ENCODE measurements around the gene ADARB2. TPM values are rescaled to one million over a fixed set of nuclear protein-coding genes. Genes with fewer than 3 reads are reported as not detected.

Gene ADARB2
- polyA plus RNA-seq, 3 donors, result not detected

- no peak overlapping the region for H3K4me2 ChIP-seq (replicated peaks; ENCODE audit: extremely low read depth, low read length, poor library complexity, severe bottlenecking)
- intact Hi-C loops (cut with micrococcal nuclease), result no loop called here
- peaks cover 0 to 11% (median 2%) of the 10 kb centered on the region in 7 donors for H3K9me3 Mint-ChIP-seq
- H3K4me3 Mint-ChIP-seq, result no peak overlapping the region
- no peaks in the 10 kb centered on the region for H3K36me3 ChIP-seq (replicated peaks in 1 of 2; ENCODE audit: control insufficient read depth in 1 of 2, insufficient read depth in 2 of 2, low read length in 2 of 2)
- no peaks in the 10 kb centered on the region for H3K4me1 ChIP-seq (ENCODE audit: control insufficient read depth in 1 of 2, insufficient read depth in 2 of 2, low read length in 2 of 2)
- H3K27me3 ChIP-seq (ENCODE audit: control insufficient read depth in 2 of 2, insufficient read depth in 2 of 2, low read length in 2 of 2), result no peaks in the 10 kb centered on the region
- H3K27ac Mint-ChIP-seq, result no peak overlapping the region
- no peaks in the 10 kb centered on the region for H3K4me1 Mint-ChIP-seq
- H3K4me3 ChIP-seq (replicated peaks in 1 of 3; ENCODE audit: low read depth in 2 of 3, low read length in 3 of 3), result no peak overlapping the region
- no peaks in the 10 kb centered on the region for H4K20me1 ChIP-seq (ENCODE audit: insufficient read depth, low read length)
- no peak for DNase-seq
- H3K9me3 ChIP-seq (replicated peaks in 1 of 2; ENCODE audit: control insufficient read depth in 1 of 2, insufficient read depth in 1 of 2, low read length in 2 of 2), result peaks cover 0 to 2% of the 10 kb centered on the region in 2 donors
- no peak overlapping the region for H2AFZ ChIP-seq (ENCODE audit: insufficient read depth, low read depth, low read length, poor library complexity, severe bottlenecking)
- no peaks in the 10 kb centered on the region for H3K79me2 ChIP-seq (ENCODE audit: insufficient read depth, low read length)
- no peak overlapping the region for H3K9ac ChIP-seq (ENCODE audit: insufficient read depth, low read length, poor library complexity, severe bottlenecking)
- no peaks in the 10 kb centered on the region for H3K36me3 Mint-ChIP-seq
- H3K27ac ChIP-seq (ENCODE audit: low read depth in 1 of 2, low read length in 2 of 2), result no peak overlapping the region
- WGBS (ENCODE audit: insufficient coverage), result 79% methylated on average over 9 of the region's 11 CpGs
- H3K27me3 Mint-ChIP-seq (ENCODE audit: low read depth in 3 of 3), result peaks cover 0 to 5% (median 5%) of the 10 kb centered on the region in 3 donors
- TF ChIP-seq CTCF (IDR thresholded peaks at IDR 0.05), result no peak
Observed at GRCh38 chr10:1635340-1635739, 102.0 kb downstream of the ADARB2 start.

GRCh38 chr10:1634239-1634638, 103.1 kb downstream of the ADARB2 start:
- DNase-seq, result no peak
- intact Hi-C loops (cut with micrococcal nuclease), result no loop called here
- no peak overlapping the region for H3K4me3 Mint-ChIP-seq
- no peaks in the 10 kb centered on the region for H3K36me3 ChIP-seq (replicated peaks in 1 of 2; ENCODE audit: control insufficient read depth in 1 of 2, insufficient read depth in 2 of 2, low read length in 2 of 2)
- H3K9me3 ChIP-seq (replicated peaks in 1 of 2; ENCODE audit: control insufficient read depth in 1 of 2, insufficient read depth in 1 of 2, low read length in 2 of 2), result peaks cover 0 to 8% of the 10 kb centered on the region in 2 donors
- TF ChIP-seq CTCF (IDR thresholded peaks at IDR 0.05), result no peak
- no peak overlapping the region for H3K4me2 ChIP-seq (replicated peaks; ENCODE audit: extremely low read depth, low read length, poor library complexity, severe bottlenecking)
- H3K27me3 Mint-ChIP-seq (ENCODE audit: low read depth in 3 of 3), result peaks cover 0 to 5% (median 5%) of the 10 kb centered on the region in 3 donors
- no peaks in the 10 kb centered on the region for H3K36me3 Mint-ChIP-seq
- peaks cover 1 to 15% (median 8%) of the 10 kb centered on the region in 7 donors for H3K9me3 Mint-ChIP-seq
- H3K4me3 ChIP-seq (replicated peaks in 1 of 3; ENCODE audit: low read depth in 2 of 3, low read length in 3 of 3), result no peak overlapping the region
- WGBS (ENCODE audit: insufficient coverage), result 100% methylated on average over 1 of the region's 5 CpGs
- no peaks in the 10 kb centered on the region for H3K79me2 ChIP-seq (ENCODE audit: insufficient read depth, low read length)
- no peaks in the 10 kb centered on the region for H3K27me3 ChIP-seq (ENCODE audit: control insufficient read depth in 2 of 2, insufficient read depth in 2 of 2, low read length in 2 of 2)
- no peak overlapping the region for H3K9ac ChIP-seq (ENCODE audit: insufficient read depth, low read length, poor library complexity, severe bottlenecking)
- no peak overlapping the region for H2AFZ ChIP-seq (ENCODE audit: insufficient read depth, low read depth, low read length, poor library complexity, severe bottlenecking)
- no peaks in the 10 kb centered on the region for H3K4me1 Mint-ChIP-seq
- H3K4me1 ChIP-seq (ENCODE audit: control insufficient read depth in 1 of 2, insufficient read depth in 2 of 2, low read length in 2 of 2), result no peaks in the 10 kb centered on the region
- H3K27ac ChIP-seq (ENCODE audit: low read depth in 1 of 2, low read length in 2 of 2), result no peak overlapping the region
- H4K20me1 ChIP-seq (ENCODE audit: insufficient read depth, low read length), result no peaks in the 10 kb centered on the region
- no peak overlapping the region for H3K27ac Mint-ChIP-seq
